ENCODE results near the gene NR1I2. TPM values are rescaled to one million over a fixed set of nuclear protein-coding genes. Genes with fewer than 3 reads are reported as not detected.

NR1I2 gene
- total and polyA plus RNA-seq, 2 donors (not counting 1 experiment from before 2014, with no cell fraction given) = 0.30 to 0.52 TPM

DNA sequence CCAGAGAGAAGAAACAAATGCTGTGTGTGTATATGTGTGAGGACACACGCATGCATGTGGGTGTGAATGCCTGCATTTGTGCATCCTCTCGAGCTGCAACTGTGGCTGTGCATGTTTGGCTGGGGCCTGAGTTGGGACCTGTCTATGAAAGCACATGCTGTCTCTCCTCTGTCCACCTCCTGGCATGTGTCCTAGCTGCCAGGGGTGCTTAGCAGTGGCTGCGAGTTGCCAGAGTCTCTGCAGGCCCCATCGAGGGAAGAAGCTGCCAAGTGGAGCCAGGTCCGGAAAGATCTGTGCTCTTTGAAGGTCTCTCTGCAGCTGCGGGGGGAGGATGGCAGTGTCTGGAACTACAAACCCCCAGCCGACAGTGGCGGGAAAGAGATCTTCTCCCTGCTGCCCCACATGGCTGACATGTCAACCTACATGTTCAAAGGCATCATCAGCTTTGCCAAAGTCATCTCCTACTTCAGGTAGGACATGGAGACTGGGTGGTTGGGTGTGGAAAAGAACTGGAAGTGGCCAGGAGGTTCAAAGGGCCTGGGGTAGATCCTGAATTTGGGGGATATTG lies 30.7 kb downstream of the NR1I2 start:
- Histone ChIP-seq H3K9me3 (ENCODE audit: control extremely low read depth in 1 of 3, control insufficient read depth in 2 of 3, insufficient read depth in 1 of 3, low read length in 2 of 3) (no peaks in the 10 kb centered on the region), H3K4me2 (replicated peaks; ENCODE audit: low read depth, low read length, poor library complexity, severe bottlenecking) (no peak overlapping the region), H3K4me3 (ENCODE audit: control extremely low read depth in 1 of 5, extremely low read depth in 1 of 5, insufficient read depth in 1 of 5, low read depth in 2 of 5, low read length in 4 of 5) (no peak overlapping the region), H4K20me1 (ENCODE audit: control insufficient read depth, insufficient read depth, low read length, poor library complexity, severe bottlenecking) (no peaks in the 10 kb centered on the region), H3K4me1 (ENCODE audit: control insufficient read depth in 2 of 2, insufficient read depth in 2 of 2, low read length in 2 of 2) (peaks cover 5 to 11% of the 10 kb centered on the region in 2 donors), H3K27ac (ENCODE audit: low read length in 2 of 2) (no peak overlapping the region), H3K79me2 (ENCODE audit: control insufficient read depth, insufficient read depth, low read length) (no peaks in the 10 kb centered on the region), H2AFZ (ENCODE audit: insufficient read depth, low read depth, low read length, poor library complexity, severe bottlenecking) (no peak overlapping the region), H3K9ac (ENCODE audit: low read length) (no peak overlapping the region), H3K27me3 (replicated peaks in 1 of 4; ENCODE audit: control extremely low read depth in 1 of 4, control insufficient read depth in 3 of 4, insufficient read depth in 4 of 4, low read length in 3 of 4) (peaks cover 0 to 2% (median 0%) of the 10 kb centered on the region in 4 experiments), H3K36me3 (replicated peaks in 1 of 2; ENCODE audit: control extremely low read depth in 1 of 2, control insufficient read depth in 1 of 2, extremely low read depth in 1 of 2, insufficient read depth in 2 of 2, low read length in 1 of 2) (no peaks in the 10 kb centered on the region)
- H3K9me3 Mint-ChIP-seq (ENCODE audit: insufficient read depth) = no peaks in the 10 kb centered on the region
- no peaks in the 10 kb centered on the region for H3K27me3 Mint-ChIP-seq
- 98% methylated on average over 6 of the region's 8 CpGs for WGBS (ENCODE audit: insufficient coverage)
- no peak overlapping the region for H3K27ac Mint-ChIP-seq
- ChIA-PET CTCF (no interaction called here), POLR2A (no interaction called here)
- peaks cover 12% of the 10 kb centered on the region for H3K4me1 Mint-ChIP-seq
- intact Hi-C loops (cut with micrococcal nuclease) = no loop called here
- TF ChIP-seq, protein P1, sequence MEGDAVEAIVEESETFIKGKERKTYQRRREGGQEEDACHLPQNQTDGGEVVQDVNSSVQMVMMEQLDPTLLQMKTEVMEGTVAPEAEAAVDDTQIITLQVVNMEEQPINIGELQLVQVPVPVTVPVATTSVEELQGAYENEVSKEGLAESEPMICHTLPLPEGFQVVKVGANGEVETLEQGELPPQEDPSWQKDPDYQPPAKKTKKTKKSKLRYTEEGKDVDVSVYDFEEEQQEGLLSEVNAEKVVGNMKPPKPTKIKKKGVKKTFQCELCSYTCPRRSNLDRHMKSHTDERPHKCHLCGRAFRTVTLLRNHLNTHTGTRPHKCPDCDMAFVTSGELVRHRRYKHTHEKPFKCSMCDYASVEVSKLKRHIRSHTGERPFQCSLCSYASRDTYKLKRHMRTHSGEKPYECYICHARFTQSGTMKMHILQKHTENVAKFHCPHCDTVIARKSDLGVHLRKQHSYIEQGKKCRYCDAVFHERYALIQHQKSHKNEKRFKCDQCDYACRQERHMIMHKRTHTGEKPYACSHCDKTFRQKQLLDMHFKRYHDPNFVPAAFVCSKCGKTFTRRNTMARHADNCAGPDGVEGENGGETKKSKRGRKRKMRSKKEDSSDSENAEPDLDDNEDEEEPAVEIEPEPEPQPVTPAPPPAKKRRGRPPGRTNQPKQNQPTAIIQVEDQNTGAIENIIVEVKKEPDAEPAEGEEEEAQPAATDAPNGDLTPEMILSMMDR (IDR thresholded peaks at IDR 0.05) = no peak
- no peak for TF ChIP-seq EZH2 (IDR thresholded peaks at IDR 0.05; ENCODE audit: borderline replicate concordance, insufficient read depth, low read depth, low read length, poor library complexity, severe bottlenecking)
- no peak overlapping the region for H3K4me3 Mint-ChIP-seq
- DNase-seq = no peak
- no peak for ATAC-seq (ENCODE audit: low read depth)

DNA sequence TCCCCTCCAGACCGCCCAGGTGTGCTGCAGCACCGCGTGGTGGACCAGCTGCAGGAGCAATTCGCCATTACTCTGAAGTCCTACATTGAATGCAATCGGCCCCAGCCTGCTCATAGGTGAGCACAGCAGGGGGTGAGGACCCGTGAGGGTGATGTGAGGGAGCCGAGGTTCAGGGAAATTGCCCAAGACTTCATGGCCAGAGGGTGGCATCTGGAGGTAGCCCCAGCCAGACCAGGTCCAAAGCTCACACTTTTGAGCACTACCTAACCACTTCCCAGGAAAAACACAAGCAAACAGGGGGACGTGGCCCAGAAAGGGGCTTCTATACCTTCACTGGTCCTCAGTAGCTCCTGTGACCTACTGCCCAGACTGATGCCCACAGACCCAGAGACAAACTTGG lies 33.8 kb downstream of the NR1I2 start:
- Mint-ChIP-seq H3K9me3 (ENCODE audit: insufficient read depth) (no peaks in the 10 kb centered on the region), H3K4me3 (no peak overlapping the region), H3K4me1 (peaks cover 1% of the 10 kb centered on the region), H3K27me3 (no peaks in the 10 kb centered on the region), H3K27ac (no peak overlapping the region)
- ChIA-PET POLR2A (no interaction called here), CTCF (interaction anchor here (1.8 kb wide), 1 partner anchor 14 kb away, joined by 5 read pairs; no protein-coding TSS in a partner anchor)
- Histone ChIP-seq H3K4me1 (ENCODE audit: control insufficient read depth in 2 of 2, insufficient read depth in 2 of 2, low read length in 2 of 2) (peaks cover under 1% of the 10 kb centered on the region in 2 donors), H3K27me3 (replicated peaks in 1 of 4; ENCODE audit: control extremely low read depth in 1 of 4, control insufficient read depth in 3 of 4, insufficient read depth in 4 of 4, low read length in 3 of 4) (peaks cover 0 to 2% (median 0%) of the 10 kb centered on the region in 4 experiments), H3K36me3 (replicated peaks in 1 of 2; ENCODE audit: control extremely low read depth in 1 of 2, control insufficient read depth in 1 of 2, extremely low read depth in 1 of 2, insufficient read depth in 2 of 2, low read length in 1 of 2) (no peaks in the 10 kb centered on the region), H3K79me2 (ENCODE audit: control insufficient read depth, insufficient read depth, low read length) (no peaks in the 10 kb centered on the region), H3K9me3 (ENCODE audit: control extremely low read depth in 1 of 3, control insufficient read depth in 2 of 3, insufficient read depth in 1 of 3, low read length in 2 of 3) (no peaks in the 10 kb centered on the region), H3K27ac (ENCODE audit: low read length in 2 of 2) (no peak overlapping the region), H2AFZ (ENCODE audit: insufficient read depth, low read depth, low read length, poor library complexity, severe bottlenecking) (no peak overlapping the region), H3K4me3 (ENCODE audit: control extremely low read depth in 1 of 5, extremely low read depth in 1 of 5, insufficient read depth in 1 of 5, low read depth in 2 of 5, low read length in 4 of 5) (no peak overlapping the region), H4K20me1 (ENCODE audit: control insufficient read depth, insufficient read depth, low read length, poor library complexity, severe bottlenecking) (no peaks in the 10 kb centered on the region), H3K9ac (ENCODE audit: low read length) (no peak overlapping the region), H3K4me2 (replicated peaks; ENCODE audit: low read depth, low read length, poor library complexity, severe bottlenecking) (no peak overlapping the region)
- ATAC-seq (ENCODE audit: low read depth) (no peak), DNase-seq (no peak)
- intact Hi-C loops (cut with micrococcal nuclease) = no loop called here
- 91% methylated on average over 6 of the region's 8 CpGs for WGBS (ENCODE audit: insufficient coverage)
- TF ChIP-seq, protein P1 (IDR thresholded peaks at IDR 0.05) = no peak
- TF ChIP-seq EZH2 (IDR thresholded peaks at IDR 0.05; ENCODE audit: borderline replicate concordance, insufficient read depth, low read depth, low read length, poor library complexity, severe bottlenecking) = no peak

All from B cell (primary cell).